Stimulated activated CD8-positive, alpha-beta memory T cell treated with anti-CD3 and anti-CD28 coated beads, Interleukin-15, amount 100 ng/mL, for 24 hours (primary cell): ENCODE measurements around the gene HELZ.

Experiments used
- DNase-seq: peaks from one replicate; pipeline ENCODE4 v3.0.0-alpha.2; 2020; ENCODE audit warnings: low read depth

Gene HELZ

GRCh38 chr17:67074781-67075180 is 170.2 kb downstream of the HELZ start:
- no peak for DNase-seq

GRCh38 chr17:67072885-67073284 is 172.1 kb downstream of the HELZ start:
- no peak for DNase-seq

GRCh38 chr17:67071595-67071994 is 173.4 kb downstream of the HELZ start:
- DNase-seq: no peak

- DNase-seq: no peak
These were observed 175.3 kb downstream of the HELZ start for GRCh38 chr17:67069603-67070136.

GRCh38 chr17:67068999-67069398 is 176.0 kb downstream of the HELZ start:
- no peak for DNase-seq

GRCh38 chr17:67067571-67068482 is 177.2 kb downstream of the HELZ start:
- DNase-seq: no peak

- DNase-seq: no peak
These were observed 178.3 kb downstream of the HELZ start for GRCh38 chr17:67066717-67067116.

GRCh38 chr17:67063141-67063540 is 181.9 kb downstream of the HELZ start:
- DNase-seq: no peak

- DNase-seq: no peak
These were observed 185.6 kb downstream of the HELZ start for GRCh38 chr17:67059372-67059771.

- no peak for DNase-seq
These were observed 187.0 kb downstream of the HELZ start for GRCh38 chr17:67058036-67058435.

- no peak for DNase-seq
These were observed 188.1 kb downstream of the HELZ start for GRCh38 chr17:67056746-67057490.

GRCh38 chr17:67055811-67056745 is 188.9 kb downstream of the HELZ start:
- DNase-seq: no peak

GRCh38 chr17:67055041-67055443 is 190.0 kb downstream of the HELZ start:
- no peak for DNase-seq

- no peak for DNase-seq
These were observed 190.4 kb downstream of the HELZ start for GRCh38 chr17:67054608-67055007.

GRCh38 chr17:67054011-67054591 is 190.9 kb downstream of the HELZ start:
- no peak for DNase-seq

- no peak for DNase-seq
These were observed 191.5 kb downstream of the HELZ start for GRCh38 chr17:67053438-67054000.

GRCh38 chr17:67052720-67053437 is 192.1 kb downstream of the HELZ start:
- DNase-seq: no peak

- DNase-seq: no peak
These were observed 193.2 kb downstream of the HELZ start for GRCh38 chr17:67051837-67052236.

- DNase-seq: no peak
These were observed 193.8 kb downstream of the HELZ start for GRCh38 chr17:67051155-67051538.

- no peak for DNase-seq
These were observed 194.4 kb downstream of the HELZ start for GRCh38 chr17:67050471-67051154.
